B cell (primary cell): ENCODE results near the gene SHC2.

Experiments
- EZH2 ChIP-seq: IDR thresholded peaks from 2 replicates; pipeline ENCODE4 v1.6.1; 2012; ENCODE audit warnings: borderline replicate concordance, low read depth, mild to moderate bottlenecking, moderate library complexity, low read length; ENCODE audit not compliant: insufficient read depth, poor library complexity, severe bottlenecking
- TF ChIP-seq, protein P1 (sequence below): fragments of 200-600 bp; IDR thresholded peaks from one replicate; pipeline ENCODE4 v1.8.0; 2022; ENCODE audit warnings: antibody characterized with exemption, mild to moderate bottlenecking

DNA sequence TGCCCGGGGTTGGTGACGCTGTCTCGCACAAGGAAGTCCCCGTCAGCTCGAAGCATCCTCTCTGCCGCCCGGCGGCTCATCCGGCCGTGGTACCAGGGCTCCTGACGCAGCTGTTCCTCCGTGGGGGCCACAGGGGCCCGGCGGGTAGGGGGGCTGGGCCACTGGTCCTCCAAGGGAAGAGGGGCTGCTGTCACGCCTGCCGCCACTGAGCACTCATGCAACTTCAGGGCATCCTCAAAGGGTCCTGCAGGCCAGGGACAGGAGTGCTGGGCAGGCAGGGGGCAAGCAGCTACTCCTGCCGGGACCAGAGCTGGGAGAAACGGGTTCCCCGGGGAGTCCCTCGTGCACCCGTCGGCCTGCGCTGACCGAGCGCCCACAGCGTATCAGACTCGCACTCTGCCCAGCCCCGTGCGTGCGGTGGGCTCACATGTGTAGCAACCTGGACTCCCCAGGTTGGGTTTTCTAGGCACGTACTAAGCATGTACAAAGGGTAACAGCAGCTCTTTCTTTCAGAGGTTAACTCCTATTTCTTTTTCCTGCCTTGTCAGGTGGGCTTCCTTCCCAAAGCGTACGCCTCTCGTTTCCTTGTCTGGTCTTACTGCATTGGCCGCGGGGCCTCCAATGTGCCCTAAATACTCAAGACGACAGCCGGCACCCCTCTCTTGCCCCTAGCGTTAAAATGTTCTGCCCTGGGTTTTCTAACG lies 38.5 kb downstream of the SHC2 start:
- TF ChIP-seq, protein P1, sequence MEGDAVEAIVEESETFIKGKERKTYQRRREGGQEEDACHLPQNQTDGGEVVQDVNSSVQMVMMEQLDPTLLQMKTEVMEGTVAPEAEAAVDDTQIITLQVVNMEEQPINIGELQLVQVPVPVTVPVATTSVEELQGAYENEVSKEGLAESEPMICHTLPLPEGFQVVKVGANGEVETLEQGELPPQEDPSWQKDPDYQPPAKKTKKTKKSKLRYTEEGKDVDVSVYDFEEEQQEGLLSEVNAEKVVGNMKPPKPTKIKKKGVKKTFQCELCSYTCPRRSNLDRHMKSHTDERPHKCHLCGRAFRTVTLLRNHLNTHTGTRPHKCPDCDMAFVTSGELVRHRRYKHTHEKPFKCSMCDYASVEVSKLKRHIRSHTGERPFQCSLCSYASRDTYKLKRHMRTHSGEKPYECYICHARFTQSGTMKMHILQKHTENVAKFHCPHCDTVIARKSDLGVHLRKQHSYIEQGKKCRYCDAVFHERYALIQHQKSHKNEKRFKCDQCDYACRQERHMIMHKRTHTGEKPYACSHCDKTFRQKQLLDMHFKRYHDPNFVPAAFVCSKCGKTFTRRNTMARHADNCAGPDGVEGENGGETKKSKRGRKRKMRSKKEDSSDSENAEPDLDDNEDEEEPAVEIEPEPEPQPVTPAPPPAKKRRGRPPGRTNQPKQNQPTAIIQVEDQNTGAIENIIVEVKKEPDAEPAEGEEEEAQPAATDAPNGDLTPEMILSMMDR: no peak
- TF ChIP-seq EZH2: no peak
